ENCODE data around the gene ARL16.

DNA sequence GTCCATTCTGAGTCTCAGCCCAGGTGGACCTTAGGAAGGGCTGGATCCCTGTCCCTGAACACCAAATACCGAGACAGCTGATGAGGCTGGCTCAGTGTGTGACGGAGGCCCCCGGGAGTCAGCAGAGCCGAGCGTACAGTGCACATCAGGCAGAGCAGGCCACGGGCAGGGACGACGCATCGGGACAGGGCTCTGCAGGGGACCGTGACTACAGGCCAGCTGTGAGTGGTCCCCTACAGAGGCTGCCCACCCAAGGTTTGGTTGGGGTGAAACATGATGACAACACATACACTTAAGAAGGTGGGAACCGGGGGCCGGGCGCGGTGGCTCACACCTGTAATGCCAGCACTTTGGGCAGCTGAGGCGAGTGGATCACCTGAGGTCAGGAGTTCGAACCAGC, 10.6 kb downstream of the ARL16 start:
- TF ChIP-seq CTCF (IDR thresholded peaks at IDR 0.05; ENCODE audit: low read depth, low read length) (no peak), EZH2phosphoT487 (IDR thresholded peaks at IDR 0.05; ENCODE audit: low read depth) (no peak)

All from OCI-LY3 (cell line).